ELF-1 (cell line): ENCODE measurements around the gene PPM1N.

ENCODE experiments used
- DNase-seq: peaks from one replicate; pipeline ENCODE4 v3.0.0-alpha.2; 2016; ENCODE audit warnings: low read depth, low spot score

PPM1N gene

DNA sequence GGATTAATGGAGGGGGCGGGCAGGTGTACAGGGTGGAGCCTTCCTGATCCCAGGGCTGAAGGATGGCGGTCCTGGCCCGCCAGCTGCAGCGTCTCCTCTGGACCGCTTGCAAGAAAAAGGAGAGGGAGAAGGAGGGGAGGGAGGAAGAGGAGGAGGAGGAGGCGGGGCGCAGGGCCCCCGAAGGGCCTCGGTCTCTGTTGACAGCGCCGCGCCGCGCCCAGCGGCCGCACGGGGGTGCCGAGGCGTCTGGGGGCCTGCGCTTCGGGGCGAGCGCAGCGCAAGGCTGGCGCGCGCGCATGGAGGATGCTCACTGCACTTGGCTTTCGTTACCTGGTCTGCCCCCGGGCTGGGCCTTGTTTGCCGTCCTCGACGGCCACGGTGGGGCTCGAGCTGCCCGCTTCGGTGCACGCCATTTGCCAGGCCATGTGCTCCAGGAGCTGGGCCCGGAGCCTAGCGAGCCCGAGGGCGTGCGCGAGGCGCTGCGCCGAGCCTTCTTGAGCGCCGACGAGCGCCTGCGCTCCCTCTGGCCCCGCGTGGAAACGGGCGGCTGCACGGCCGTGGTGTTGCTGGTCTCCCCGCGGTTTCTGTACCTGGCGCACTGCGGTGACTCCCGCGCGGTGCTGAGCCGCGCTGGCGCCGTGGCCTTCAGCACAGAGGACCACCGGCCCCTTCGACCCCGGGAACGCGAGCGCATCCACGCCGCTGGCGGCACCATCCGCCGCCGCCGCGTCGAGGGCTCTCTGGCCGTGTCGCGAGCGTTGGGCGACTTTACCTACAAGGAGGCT, at the start of gene PPM1N:
Gene PPM1N, plus strand, starts transcription at position 33 of the 785 bp plus-strand sequence. Its CDS starts 30 bp downstream, at position 63.
- peak; percentile 52 for DNase-seq

DNA sequence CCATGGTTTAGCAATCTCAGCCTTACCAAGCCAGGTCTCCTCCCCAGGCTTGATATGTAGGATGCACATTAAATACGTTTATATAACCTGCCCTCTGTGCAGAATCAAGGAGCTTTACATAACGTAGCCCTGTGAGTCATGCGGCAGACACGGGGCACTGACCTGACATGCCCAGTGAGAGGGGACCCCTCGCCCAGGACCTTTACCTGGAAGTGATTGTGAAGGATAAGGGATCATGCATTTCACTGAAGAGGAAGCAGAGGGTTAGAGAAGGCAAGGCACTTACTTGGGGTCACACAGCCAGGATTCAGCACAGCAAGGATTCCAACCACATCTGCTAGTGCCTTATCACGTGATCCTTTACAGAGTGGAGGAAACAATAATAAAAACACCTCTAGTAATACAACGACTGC, 49.4 kb upstream of the PPM1N start:
- no peak for DNase-seq

- no peak for DNase-seq
Observed at GRCh38 chr19:45450012-45450333, 48.3 kb upstream of the PPM1N start.

DNA sequence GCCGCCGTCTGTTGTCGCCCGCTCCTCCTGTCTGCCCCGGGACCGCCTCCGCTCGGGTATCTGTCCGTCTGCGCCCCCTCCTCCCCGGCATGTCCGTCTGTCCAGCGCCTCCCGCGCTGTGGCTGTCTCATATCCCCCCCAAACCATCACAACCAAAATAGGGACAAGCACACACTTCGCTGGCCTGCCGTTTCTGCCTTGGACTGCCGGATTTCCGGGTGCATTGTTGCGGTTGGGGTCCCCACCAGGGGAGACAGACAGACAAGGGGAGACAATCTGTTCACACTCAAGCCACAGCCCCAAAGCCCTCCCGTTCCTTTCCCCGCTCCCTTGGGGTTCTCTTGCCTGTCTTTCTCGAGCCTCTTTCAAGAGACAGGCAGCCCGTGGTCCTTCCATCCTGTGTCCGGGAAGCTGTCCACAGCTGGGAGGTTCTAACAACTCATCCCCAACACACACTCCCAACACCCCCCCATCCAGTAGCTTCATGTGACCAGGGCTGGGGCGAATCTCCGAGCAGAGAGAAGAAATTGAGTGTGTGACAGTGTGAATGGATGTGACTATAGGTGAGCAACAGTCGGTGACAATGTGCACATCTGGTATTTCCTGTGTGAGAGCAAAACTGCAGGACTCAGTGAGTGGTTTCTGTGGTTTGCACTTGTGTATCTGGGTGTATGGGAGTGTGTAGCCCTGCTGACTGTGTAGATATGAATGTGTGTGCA, 47.0 kb upstream of the PPM1N start:
- no peak for DNase-seq

DNA sequence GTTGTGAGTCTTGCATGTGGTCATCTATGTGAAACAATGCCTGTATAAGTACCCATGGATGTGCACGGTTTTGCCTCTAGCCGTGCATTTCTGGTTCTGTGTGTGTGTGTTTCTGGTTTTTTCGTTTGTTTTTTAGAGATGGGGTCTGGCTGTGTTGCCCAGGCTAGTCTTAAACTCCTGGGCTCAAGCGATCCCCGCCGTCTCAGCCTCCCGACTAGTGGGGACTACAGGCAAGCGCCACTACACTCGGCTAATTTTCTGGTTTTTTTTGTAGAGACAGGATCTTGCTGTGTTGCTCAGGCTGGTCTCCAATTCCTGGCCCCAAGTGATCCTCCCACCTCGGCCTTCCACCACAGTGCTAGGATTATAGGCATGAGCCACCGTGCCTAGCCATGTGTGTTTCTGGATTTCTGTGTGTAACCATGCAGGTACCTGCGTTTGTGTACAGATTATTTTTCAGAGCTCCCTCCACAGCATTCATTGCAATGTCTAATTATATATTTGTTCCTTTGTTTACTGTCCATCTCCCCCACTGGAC, 46.3 kb upstream of the PPM1N start:
- DNase-seq: no peak

DNA sequence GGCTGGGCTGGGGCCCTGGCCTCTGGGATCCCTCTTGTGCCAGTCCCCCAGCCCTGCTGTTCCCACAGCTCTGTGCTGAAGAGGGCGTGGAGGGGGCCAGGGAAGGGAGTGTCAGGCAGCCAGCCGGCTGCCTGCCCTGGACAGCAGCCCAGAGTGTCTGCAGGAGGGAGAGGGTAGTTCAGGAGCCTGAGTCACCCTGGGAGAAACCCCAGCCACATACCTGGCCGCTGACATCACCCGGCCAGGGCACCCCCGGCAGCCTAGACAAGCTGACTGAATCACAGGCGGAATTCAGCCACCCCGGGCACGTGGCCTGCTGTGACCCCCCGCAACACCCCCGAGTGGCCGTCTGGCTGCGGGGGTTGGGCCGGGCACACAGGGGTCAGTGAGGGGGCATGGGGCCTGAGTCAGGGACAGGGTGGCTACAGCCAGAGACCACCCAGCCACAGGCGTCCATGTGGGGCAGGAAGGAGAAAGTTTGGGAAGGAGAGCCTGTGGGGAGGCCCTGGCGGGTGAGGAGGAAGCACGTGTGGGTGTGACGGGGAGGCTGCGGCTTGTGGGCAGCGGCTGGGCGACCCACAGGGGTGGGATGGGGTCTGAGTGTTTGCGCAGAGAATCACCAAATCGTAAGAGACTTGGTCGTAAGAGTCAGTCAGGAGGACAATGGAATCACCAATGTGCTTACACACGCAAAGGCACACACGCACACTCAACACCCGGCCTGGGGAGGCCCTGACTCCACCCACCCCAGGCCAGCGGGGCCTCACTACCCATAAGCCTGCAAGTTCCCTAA, 42.3 kb upstream of the PPM1N start:
- peak; percentile 99 for DNase-seq

DNA sequence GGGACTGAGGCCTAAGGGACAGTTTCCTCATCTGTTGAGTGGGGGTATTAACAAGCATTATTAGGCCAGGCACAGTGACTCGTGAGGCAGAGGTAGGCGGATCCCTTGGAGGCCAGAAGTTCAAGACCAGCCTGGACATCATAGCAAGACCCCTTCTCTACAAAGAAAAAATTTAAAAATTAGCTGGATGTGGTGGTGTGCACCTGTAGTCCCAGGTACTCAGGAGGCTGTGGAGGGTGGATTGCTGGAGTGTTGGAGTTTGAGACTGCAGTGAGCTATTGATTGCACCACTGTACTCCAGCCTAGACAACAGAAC, 41.8 kb upstream of the PPM1N start:
- DNase-seq: no peak

DNA sequence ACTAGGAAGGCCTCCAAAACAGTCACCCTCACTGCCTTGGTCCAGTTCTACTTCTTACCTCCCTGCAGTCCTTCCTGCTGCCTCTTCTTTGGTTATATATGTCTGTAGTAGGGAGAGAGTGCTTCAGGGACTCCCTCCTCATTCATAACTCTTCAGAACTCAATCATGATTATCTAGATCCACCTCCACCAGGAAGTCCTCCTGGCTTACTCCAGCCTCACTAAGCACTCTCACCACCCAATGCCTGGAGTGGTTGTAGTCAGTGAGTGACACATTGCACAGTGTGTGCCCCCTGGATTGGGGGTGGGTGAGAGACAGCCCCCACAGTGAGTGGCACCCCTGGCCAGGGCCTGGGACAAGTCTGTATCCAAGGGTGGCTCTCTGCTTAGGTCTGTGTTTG, 40.5 kb upstream of the PPM1N start:
- DNase-seq: no peak

DNA sequence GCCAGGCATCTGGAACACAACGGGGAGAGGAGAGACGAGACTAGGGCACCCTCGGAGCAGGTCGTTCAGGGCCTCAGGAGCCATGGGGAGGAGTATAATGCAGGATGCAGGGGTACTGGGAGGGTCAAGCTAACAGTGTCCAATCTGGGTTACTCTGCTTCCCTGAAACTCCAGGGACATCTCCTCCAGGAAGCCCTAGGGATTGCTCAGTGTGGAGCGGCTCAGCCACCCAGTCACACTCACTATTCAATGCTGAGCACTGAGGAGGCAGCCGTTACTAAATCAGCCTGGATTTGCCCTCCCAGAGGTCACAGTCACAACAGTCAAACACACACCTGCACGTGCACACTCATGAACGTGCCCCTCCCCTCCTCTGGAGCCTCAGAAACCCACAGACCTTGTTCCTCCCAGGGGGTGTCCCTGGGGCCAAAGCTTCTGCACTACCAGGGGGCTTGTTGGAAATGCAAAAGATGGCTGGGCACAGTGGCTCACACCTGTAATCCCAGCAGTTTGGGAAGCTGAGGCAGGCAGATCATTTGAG, 37.4 kb upstream of the PPM1N start:
- DNase-seq: no peak

DNA sequence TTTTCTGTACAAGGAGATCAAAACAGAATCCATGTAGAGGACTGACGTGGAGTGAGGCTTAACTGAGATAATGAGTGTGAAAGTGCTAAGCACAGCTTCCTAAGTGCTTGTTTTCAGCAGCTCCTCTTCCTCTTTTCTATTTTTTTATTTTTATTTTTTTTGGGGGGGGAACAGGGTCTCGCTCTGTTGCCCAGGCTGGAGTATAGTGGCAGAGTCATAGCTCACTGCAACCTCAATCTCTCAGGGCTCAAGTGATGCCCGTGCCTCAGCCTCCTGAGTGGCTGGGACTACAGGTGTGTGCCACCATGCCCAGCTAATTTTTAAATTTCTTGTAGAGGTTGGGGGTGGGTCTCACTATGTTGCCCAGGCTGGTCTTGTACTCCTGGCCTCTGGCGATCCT, 36.1 kb upstream of the PPM1N start:
- DNase-seq: no peak

DNA sequence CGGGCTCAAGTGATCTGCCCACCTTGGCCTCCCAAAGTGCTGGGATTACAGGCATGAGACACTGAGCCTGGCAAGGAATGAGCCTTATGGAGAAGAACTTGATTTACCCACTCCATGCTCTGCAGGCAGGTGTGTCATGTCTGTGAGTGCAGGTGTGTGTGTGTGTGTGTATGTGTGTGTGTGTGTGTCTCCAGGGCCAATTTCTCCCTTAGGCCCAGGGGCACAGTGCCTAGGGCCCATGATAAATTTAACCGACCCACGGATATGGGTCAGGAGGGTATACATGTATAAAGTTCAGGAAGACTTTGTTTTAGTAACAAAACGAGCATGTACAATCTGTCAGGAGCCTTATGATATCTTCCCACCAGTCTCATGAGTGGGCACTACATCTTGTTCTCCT, 35.0 kb upstream of the PPM1N start:
- no peak for DNase-seq

GRCh38 chr19:45464274-45464673, 34.0 kb upstream of the PPM1N start:
- DNase-seq: no peak

DNA sequence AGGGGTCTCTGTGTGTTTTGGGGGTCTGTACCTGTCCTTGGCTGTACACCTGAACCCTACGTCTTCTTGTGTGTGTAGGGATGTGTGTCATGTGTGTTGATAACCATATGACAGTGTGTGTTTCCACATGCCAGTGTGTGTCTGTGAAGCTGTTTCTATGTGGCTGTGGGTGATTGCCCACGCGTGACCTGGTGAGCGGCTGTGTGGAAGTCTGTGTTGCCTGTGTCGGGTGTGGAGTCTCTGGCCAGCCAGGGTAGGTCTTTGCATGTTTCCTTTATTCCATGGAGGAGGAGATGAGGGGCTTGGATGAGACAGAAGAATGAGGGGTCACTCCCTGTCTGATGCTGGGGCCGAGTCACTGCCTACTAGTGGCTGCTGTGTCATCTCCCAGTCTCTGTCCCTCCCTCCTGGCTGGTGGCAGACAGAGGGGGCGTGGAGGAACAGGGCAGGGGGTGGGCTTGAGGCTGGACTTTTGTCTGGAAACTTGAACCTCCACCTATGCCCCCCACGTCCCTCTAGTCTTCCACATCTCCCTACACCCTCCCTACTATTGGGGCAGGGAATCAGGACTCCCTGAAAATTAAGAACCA, 33.3 kb upstream of the PPM1N start:
- no peak for DNase-seq

GRCh38 chr19:45467115-45467455, 31.2 kb upstream of the PPM1N start:
- DNase-seq: no peak

GRCh38 chr19:45467456-45468158, 30.6 kb upstream of the PPM1N start, which contains the start of gene FOSB:
Gene FOSB (plus strand): TSS chr19:45467996. CDS start chr19:45468587, 591 bp downstream.
- peak; percentile 96 for DNase-seq

DNA sequence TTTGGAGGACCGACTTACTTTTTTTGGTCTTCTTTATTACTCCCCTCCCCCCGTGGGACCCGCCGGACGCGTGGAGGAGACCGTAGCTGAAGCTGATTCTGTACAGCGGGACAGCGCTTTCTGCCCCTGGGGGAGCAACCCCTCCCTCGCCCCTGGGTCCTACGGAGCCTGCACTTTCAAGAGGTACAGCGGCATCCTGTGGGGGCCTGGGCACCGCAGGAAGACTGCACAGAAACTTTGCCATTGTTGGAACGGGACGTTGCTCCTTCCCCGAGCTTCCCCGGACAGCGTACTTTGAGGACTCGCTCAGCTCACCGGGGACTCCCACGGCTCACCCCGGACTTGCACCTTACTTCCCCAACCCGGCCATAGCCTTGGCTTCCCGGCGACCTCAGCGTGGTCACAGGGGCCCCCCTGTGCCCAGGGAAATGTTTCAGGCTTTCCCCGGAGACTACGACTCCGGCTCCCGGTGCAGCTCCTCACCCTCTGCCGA, 30.0 kb upstream of the PPM1N start:
- DNase-seq: peak; percentile 40

DNA sequence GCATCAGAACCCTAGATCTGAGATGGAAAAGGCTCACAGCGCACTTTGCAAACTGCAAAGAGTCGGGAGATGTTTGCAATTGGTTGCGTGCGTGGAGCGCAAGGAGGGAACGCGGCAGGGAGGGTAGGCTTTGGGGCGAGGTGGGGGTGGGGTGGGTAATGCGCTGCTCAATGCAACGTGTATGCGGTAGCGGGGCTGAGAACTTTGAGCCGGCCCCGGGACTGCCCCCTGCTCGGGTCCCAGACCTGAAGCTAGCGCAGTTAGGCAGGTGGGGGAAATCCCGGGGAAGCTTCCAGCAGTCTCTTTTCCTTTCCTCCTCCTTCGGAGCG, 29.5 kb upstream of the PPM1N start:
- DNase-seq: no peak

DNA sequence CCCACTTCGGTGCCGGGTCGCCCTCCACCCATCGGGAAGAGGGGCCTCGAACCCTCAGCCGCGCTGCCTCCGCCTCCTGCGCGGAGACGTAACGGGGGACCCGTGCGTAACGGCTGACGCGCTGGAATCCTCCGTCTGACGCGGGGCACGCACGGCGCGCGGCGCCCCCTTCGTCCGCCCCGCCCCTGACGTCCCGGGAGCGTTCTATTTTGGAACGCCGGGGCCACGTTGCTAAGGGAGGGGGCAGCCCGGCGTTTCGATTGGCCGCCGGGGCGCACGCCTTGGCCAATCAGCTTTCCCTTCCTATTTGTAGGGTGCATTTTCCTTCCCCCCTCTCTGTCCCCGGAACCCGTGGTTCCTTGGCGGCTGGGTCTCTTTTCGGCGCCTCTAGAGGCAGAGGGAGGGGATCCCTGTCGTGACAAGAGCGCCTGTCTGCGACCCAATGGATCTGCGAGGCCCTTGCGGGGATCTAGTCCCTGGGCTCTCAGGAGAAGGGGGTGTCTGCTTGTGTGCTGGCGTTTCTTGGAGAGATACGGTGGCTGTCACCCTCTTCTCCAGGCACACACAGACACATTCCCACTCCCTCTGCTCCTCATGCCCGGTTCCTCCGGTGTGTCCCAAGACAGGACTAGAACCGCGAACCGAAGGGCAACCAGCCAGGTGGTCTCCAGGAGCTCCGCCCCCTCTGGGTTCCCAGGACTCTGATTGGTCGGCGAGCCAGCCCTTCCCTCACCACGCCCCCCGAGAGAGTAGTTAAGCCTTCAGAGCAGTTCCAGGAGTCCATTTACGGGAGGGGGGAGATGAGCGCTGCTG, 28.9 kb upstream of the PPM1N start:
- DNase-seq: peak; percentile 95

GRCh38 chr19:45469945-45470761, 28.1 kb upstream of the PPM1N start:
- DNase-seq: no peak

DNA sequence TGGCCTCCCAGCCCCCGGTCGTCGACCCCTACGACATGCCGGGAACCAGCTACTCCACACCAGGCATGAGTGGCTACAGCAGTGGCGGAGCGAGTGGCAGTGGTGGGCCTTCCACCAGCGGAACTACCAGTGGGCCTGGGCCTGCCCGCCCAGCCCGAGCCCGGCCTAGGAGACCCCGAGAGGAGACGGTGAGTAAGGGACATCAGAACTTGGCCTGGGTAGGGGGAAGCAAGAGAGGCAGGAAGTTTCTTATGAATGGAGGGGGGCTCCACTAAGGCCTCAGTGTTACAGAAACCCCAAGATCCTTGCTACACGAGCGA, 27.5 kb upstream of the PPM1N start:
- DNase-seq: no peak
